Neural crest cell (in vitro differentiated cells): ENCODE data around the gene PTGDS. TPM values are rescaled to one million over a fixed set of nuclear protein-coding genes. Genes with fewer than 3 reads are reported as not detected.

Experiments
- DNase-seq: peaks from one replicate; pipeline ENCODE4 v3.0.0; 2021; ENCODE audit warnings: low read depth, mixed read lengths, low spot score
- H3K27ac Mint-ChIP-seq: one replicate; pipeline ENCODE4 v1.8.0; 2021; ENCODE audit warnings: mild to moderate bottlenecking, mixed read lengths; ENCODE audit not compliant: unreplicated experiment
- H3K27me3 Mint-ChIP-seq: 2 replicates; pipeline ENCODE4 v1.8.0; 2021; ENCODE audit warnings: low read depth, mild to moderate bottlenecking, mixed read lengths
- H3K36me3 Mint-ChIP-seq: 2 replicates; pipeline ENCODE4 v1.8.0; 2021; ENCODE audit warnings: low read depth, mild to moderate bottlenecking, mixed read lengths
- H3K4me1 Mint-ChIP-seq: 2 replicates; pipeline ENCODE4 v1.8.0; 2021; ENCODE audit warnings: mixed read lengths
- H3K4me3 Mint-ChIP-seq: one replicate; pipeline ENCODE4 v1.8.0; 2021; ENCODE audit warnings: mild to moderate bottlenecking, mixed read lengths
- H3K9me3 Mint-ChIP-seq: 2 replicates; pipeline ENCODE4 v1.8.0; 2021; ENCODE audit warnings: mixed read lengths
- total RNA-seq: library from RNA; stranded (reverse); gene quantifications from 2 replicates; pipeline ENCODE4 v1.2.1, GENCODE V29; 2021
- TF ChIP-seq, protein P1 (sequence below): fragments of 200-600 bp; sonication (generic); conservative IDR thresholded peaks from 2 replicates; pipeline ENCODE4 v1.5.0; 2021; ENCODE audit warnings: antibody characterized with exemption, mild to moderate bottlenecking

The PTGDS gene
- total RNA-seq, 1 donor from 2014 or later: not detected

DNA sequence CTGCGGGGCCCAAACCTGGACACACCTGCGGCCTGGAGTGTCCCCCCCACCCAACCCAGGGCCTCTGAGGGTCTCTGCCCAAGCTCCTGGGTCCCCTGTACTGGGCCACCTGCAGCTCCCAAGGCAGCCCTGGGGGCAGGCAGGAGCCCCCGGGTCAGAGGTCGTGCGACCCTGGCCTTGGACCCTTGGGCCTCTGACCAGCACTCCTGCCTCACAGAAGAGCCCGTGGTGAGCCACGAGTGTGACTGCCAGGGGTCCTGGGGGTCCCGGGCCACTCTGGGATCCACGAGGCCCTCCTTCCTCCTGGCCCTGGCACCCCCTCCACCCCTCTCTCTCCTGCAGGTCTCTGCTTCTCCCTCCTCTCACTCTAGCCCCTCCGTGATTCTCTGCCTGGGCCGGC lies 5.0 kb upstream of the PTGDS start:
- H3K27ac Mint-ChIP-seq: no peak overlapping the region
- H3K36me3 Mint-ChIP-seq: no peaks in the 10 kb centered on the region
- no peak for DNase-seq
- peaks cover 3% of the 10 kb centered on the region for H3K27me3 Mint-ChIP-seq
- no peak overlapping the region for H3K4me3 Mint-ChIP-seq
- H3K4me1 Mint-ChIP-seq: no peaks in the 10 kb centered on the region
- no peaks in the 10 kb centered on the region for H3K9me3 Mint-ChIP-seq
- TF ChIP-seq, protein P1, sequence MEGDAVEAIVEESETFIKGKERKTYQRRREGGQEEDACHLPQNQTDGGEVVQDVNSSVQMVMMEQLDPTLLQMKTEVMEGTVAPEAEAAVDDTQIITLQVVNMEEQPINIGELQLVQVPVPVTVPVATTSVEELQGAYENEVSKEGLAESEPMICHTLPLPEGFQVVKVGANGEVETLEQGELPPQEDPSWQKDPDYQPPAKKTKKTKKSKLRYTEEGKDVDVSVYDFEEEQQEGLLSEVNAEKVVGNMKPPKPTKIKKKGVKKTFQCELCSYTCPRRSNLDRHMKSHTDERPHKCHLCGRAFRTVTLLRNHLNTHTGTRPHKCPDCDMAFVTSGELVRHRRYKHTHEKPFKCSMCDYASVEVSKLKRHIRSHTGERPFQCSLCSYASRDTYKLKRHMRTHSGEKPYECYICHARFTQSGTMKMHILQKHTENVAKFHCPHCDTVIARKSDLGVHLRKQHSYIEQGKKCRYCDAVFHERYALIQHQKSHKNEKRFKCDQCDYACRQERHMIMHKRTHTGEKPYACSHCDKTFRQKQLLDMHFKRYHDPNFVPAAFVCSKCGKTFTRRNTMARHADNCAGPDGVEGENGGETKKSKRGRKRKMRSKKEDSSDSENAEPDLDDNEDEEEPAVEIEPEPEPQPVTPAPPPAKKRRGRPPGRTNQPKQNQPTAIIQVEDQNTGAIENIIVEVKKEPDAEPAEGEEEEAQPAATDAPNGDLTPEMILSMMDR: no peak

DNA sequence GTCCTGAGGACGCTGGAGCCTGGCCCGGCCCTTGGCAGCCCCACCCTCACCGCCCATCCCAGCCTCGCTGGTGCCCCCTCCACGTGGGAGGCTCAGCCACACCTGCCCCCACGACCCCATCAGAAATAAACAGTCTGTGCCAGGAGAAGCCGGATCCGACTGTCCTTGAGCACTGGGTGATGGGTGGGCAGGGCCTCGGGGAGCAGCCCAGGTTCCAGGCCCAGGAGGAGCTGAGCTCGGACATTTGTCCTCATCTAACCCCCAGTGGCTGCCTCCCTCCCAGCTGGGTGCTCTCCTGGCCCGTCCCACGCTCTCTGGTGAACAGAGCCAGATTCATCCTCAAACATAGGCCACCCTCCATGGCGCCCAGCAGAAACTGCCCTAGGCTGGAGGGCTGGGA lies 4.6 kb upstream of the PTGDS start:
- H3K27me3 Mint-ChIP-seq: peaks cover 7% of the 10 kb centered on the region
- H3K36me3 Mint-ChIP-seq: no peaks in the 10 kb centered on the region
- no peak for DNase-seq
- no peak overlapping the region for H3K4me3 Mint-ChIP-seq
- TF ChIP-seq, protein P1: no peak
- H3K27ac Mint-ChIP-seq: no peak overlapping the region
- no peaks in the 10 kb centered on the region for H3K9me3 Mint-ChIP-seq
- no peaks in the 10 kb centered on the region for H3K4me1 Mint-ChIP-seq

DNA sequence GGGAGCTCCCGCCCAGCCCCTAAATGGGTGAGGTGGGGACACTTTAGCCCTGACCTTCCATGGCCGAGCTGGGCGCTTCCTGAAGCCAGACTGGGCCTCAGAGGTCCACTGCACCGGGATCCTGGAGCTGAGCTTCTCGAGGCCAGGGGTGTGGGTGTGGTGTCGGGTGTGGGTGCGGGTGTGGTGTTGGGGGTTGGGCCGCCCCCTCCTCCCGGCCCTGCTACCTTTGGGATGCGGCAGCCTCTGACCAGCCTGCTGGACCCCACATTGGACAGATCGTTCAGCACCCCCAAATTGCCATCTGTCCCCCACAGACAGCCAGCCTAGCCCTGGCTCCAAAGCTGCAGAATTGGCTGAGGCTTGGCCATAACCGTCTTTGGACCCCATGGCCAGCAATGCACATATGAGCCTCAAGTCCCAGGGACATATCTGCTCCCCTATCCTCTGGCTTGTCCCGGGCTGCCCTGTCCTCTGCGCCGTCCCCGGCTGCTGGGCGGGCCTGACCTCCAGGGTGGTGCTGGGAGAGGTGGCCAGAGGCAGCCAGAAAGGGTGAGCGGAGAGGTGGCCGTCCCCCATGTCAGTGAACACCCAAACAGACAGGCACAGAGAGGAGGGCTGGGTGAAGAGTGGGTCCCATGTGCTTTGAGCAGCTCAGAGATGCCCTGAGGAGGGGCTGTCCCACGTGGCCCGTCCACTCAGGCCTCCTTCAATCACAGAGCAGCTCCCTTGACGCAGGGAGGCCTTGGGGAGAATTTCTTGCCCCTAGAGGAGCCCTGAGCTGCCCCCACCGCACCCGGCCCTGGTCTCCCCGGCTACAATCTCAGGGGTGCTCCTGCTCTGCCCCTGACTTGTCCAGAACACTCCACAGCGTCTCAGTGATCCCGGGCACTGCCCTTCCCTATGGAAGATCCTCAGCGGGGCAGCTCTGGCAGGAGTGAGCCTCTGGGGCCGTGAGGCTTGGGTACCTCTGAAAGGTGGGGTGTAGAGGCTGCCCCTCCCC lies 3.4 kb upstream of the PTGDS start:
- Mint-ChIP-seq H3K4me3 (no peak overlapping the region), H3K27ac (no peak overlapping the region), H3K36me3 (no peaks in the 10 kb centered on the region), H3K9me3 (no peaks in the 10 kb centered on the region), H3K4me1 (no peaks in the 10 kb centered on the region), H3K27me3 (peaks cover 7% of the 10 kb centered on the region)
- DNase-seq: no peak
- TF ChIP-seq, protein P1: no peak

DNA sequence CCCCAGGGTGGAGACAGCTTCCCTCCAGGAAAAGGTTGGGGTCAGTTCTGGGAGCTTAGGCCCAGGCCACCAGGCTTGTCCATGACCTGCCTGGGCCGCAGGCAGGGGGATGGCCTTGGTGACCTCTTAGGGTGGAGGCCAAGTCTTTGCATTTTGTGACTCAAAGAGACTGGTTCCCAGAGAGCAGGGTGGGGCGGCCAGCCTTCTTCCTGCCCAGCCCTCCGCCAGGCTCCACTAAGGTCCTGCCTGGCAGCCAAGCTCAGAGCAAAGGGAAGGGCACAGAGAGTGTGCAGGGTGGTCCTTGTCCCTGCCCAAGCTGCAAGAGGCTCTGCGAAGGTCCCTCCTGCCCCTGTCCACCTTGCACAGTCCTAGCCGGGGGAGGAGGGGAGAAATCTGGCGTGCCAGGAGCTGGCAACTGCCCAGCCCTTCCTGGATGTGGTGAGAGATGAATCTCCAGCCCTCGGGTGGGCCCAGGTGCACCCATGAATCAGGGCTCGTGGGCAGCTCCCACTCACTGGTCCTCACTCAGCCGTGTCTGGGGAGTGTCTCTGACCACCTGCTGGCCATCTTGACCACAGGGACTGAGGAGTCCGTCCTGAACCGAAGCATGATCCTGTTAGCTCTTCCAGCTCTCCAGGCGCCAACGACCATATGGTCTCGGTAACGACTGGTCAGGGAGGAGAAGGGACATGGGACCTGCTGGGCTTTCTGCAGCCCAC lies 2.3 kb upstream of the PTGDS start:
- no peak overlapping the region for H3K4me3 Mint-ChIP-seq
- H3K27ac Mint-ChIP-seq: no peak overlapping the region
- TF ChIP-seq, protein P1: no peak
- H3K9me3 Mint-ChIP-seq: no peaks in the 10 kb centered on the region
- H3K36me3 Mint-ChIP-seq: no peaks in the 10 kb centered on the region
- DNase-seq: no peak
- peaks cover 7% of the 10 kb centered on the region for H3K27me3 Mint-ChIP-seq
- H3K4me1 Mint-ChIP-seq: no peaks in the 10 kb centered on the region

DNA sequence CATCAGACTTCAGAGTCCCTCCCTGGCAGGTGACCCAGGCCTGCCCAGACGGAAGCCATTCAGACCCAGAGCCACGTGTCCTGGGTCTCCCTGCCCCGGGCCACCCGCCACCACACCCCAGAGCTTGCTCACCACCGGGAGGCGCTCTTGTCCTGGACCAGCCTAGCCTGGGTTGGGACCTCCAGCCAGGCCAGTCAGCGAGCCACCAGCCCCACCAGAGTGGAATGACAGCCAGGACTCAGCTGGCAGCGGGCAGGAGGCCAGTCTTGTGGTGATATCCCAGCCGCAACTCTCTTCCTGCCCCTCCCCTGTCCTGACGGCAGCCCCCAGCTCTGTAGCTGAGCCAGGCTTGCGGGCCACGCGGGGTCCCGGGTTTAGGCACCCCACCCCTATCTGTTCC lies 1.7 kb upstream of the PTGDS start:
- Mint-ChIP-seq H3K4me1 (peaks cover 3% of the 10 kb centered on the region), H3K27ac (no peak overlapping the region), H3K27me3 (peaks cover 7% of the 10 kb centered on the region), H3K36me3 (no peaks in the 10 kb centered on the region), H3K4me3 (no peak overlapping the region), H3K9me3 (no peaks in the 10 kb centered on the region)
- TF ChIP-seq, protein P1: peak; percentile 21
- DNase-seq: no peak
